ELR (cell line): Measurements from ENCODE around the gene FAHD2B.
"Not testable (repeated sequence)": the region's sequence is repeated elsewhere in the genome, so short reads cannot be mapped to it uniquely, and the experiment has no call there.

Experiments
- DNase-seq: peaks from one replicate; pipeline ENCODE4 v3.0.0-alpha.2; 2015; ENCODE audit warnings: low read depth

The FAHD2B gene

GRCh38 chr2:97094772-97095611 lies at the start of gene FAHD2B:
Gene FAHD2B, minus strand, starts transcription at chr2:97094882. Its CDS starts 3,176 bp downstream, at chr2:97091706.
- DNase-seq = peak; percentile 66

- peak; percentile 17 for DNase-seq
Observed at GRCh38 chr2:97144016-97144415, 49.3 kb upstream of the FAHD2B start.

GRCh38 chr2:97129090-97129489 lies 34.4 kb upstream of the FAHD2B start:
- not testable (repeated sequence) for DNase-seq

GRCh38 chr2:97113882-97114255 lies 19.2 kb upstream of the FAHD2B start:
- DNase-seq = not testable (repeated sequence)

- DNase-seq = peak; percentile 83
Observed at GRCh38 chr2:97113050-97113881, 18.6 kb upstream of the FAHD2B start, which contains the start of gene ANKRD36. Gene ANKRD36, plus strand, starts transcription at chr2:97113153. Its CDS starts 587 bp downstream, at chr2:97113740.

GRCh38 chr2:97112320-97113049 lies 17.8 kb upstream of the FAHD2B start:
- DNase-seq = peak; percentile 52

GRCh38 chr2:97111246-97111645 lies 16.6 kb upstream of the FAHD2B start:
- DNase-seq = not testable (repeated sequence)

- not testable (repeated sequence) for DNase-seq
Observed at GRCh38 chr2:97106878-97107277, 12.2 kb upstream of the FAHD2B start.

- DNase-seq = not testable (repeated sequence)
Observed at GRCh38 chr2:97098786-97099372, 4.2 kb upstream of the FAHD2B start.

GRCh38 chr2:97095661-97096060 lies 979 bp upstream of the FAHD2B start:
- DNase-seq = no peak

GRCh38 chr2:97093983-97094771 lies 505 bp downstream of the FAHD2B start:
- not testable (repeated sequence) for DNase-seq

GRCh38 chr2:97092946-97093345 lies 1.7 kb downstream of the FAHD2B start:
- not testable (repeated sequence) for DNase-seq

GRCh38 chr2:97088706-97089105 lies 6.0 kb downstream of the FAHD2B start:
- not testable (repeated sequence) for DNase-seq

- not testable (repeated sequence) for DNase-seq
Observed at GRCh38 chr2:97085093-97085492, 9.6 kb downstream of the FAHD2B start.

- DNase-seq = not testable (repeated sequence)
Observed at GRCh38 chr2:97083516-97083915, 11.2 kb downstream of the FAHD2B start.

GRCh38 chr2:97082206-97082605 lies 12.5 kb downstream of the FAHD2B start:
- DNase-seq = not testable (repeated sequence)

GRCh38 chr2:97080855-97081254 lies 13.8 kb downstream of the FAHD2B start:
- not testable (repeated sequence) for DNase-seq

- not testable (repeated sequence) for DNase-seq
Observed at GRCh38 chr2:97077213-97077612, 17.5 kb downstream of the FAHD2B start.

- DNase-seq = not testable (repeated sequence)
Observed at GRCh38 chr2:97070915-97071314, 23.8 kb downstream of the FAHD2B start.

- not testable (repeated sequence) for DNase-seq
Observed at GRCh38 chr2:97068722-97069121, 26.0 kb downstream of the FAHD2B start.

GRCh38 chr2:97068074-97068473 lies 26.6 kb downstream of the FAHD2B start:
- DNase-seq = no peak
